DND-41 (cell line): ENCODE results near the gene CRTAP.
"Not testable (repeated sequence)": the region's sequence is repeated elsewhere in the genome, so short reads cannot be mapped to it uniquely, and the experiment has no call there.

Experiments used
- ATAC-seq: fragments of 200-7000 bp; cut with Tn5 transposase; 3 replicates; pipeline ENCODE4 v1.9.1; 2021; ENCODE audit warnings: low read depth; ENCODE audit not compliant: insufficient read depth
- DNase-seq: peaks from one replicate; pipeline ENCODE4 v3.0.0-alpha.2; 2020
- H2AFZ ChIP-seq: 2 replicates; pipeline ENCODE4 v1.6.0; 2012; ENCODE audit warnings: low read depth, low read length
- H3K27ac ChIP-seq: 2 replicates; pipeline ENCODE4 v1.5.1; 2012; ENCODE audit warnings: low read length, inconsistent platforms
- H3K27me3 ChIP-seq: fragments of 200-600 bp; sonication (generic); 2 replicates; pipeline ENCODE4 v1.6.0; 2012; ENCODE audit warnings: low read length, mild to moderate bottlenecking, inconsistent platforms; ENCODE audit not compliant: insufficient read depth, poor library complexity
- H3K36me3 ChIP-seq: 2 replicates; pipeline ENCODE4 v1.5.1; 2012; ENCODE audit warnings: low read length, inconsistent platforms; ENCODE audit not compliant: insufficient read depth
- H3K4me1 ChIP-seq: 2 replicates; pipeline ENCODE4 v1.5.1; 2012; ENCODE audit warnings: mild to moderate bottlenecking, low read length; ENCODE audit not compliant: insufficient read depth
- H3K4me2 ChIP-seq: 2 replicates; pipeline ENCODE4 v1.6.0; 2012; ENCODE audit warnings: mild to moderate bottlenecking, moderate library complexity, low read length, inconsistent platforms; ENCODE audit not compliant: insufficient read depth
- H3K4me3 ChIP-seq, 2 experiments: fragments of 200-600 bp in 1 of 2; shearing (Covaris generic) in 1 of 2; 2 replicates each; pipeline ENCODE4 v1.5.1; 2012 to 2016; ENCODE audit warnings: inconsistent platforms in 2 of 2, low read length in 2 of 2, mild to moderate bottlenecking in 2 of 2, low read depth in 1 of 2, moderate library complexity in 1 of 2
- H3K79me2 ChIP-seq: 2 replicates; pipeline ENCODE4 v1.6.0; 2012; ENCODE audit warnings: low read length, inconsistent platforms; ENCODE audit not compliant: insufficient read depth
- H3K9ac ChIP-seq: 2 replicates; pipeline ENCODE4 v1.6.0; 2012; ENCODE audit warnings: low read depth, mild to moderate bottlenecking, inconsistent platforms, low read length, moderate library complexity
- H3K9me3 ChIP-seq: 2 replicates; pipeline ENCODE4 v1.5.1; 2012; ENCODE audit warnings: low read length, moderate library complexity, mild to moderate bottlenecking, inconsistent platforms; ENCODE audit not compliant: insufficient read depth, severe bottlenecking
- H4K20me1 ChIP-seq: 2 replicates; pipeline ENCODE4 v1.6.0; 2012; ENCODE audit warnings: low read length; ENCODE audit not compliant: insufficient read depth
- EZH2 ChIP-seq: IDR thresholded peaks from 3 replicates; pipeline ENCODE4 v1.6.1; 2012; ENCODE audit warnings: borderline replicate concordance, low read depth, mild to moderate bottlenecking, moderate library complexity, low read length, inconsistent platforms; ENCODE audit not compliant: severe bottlenecking
- TF ChIP-seq, protein P1 (sequence below): IDR thresholded peaks from 2 replicates; pipeline ENCODE4 v1.5.1; 2012; ENCODE audit warnings: borderline replicate concordance, low read length, moderate library complexity, mild to moderate bottlenecking; ENCODE audit not compliant: poor library complexity, severe bottlenecking; ENCODE audit errors: extremely low read depth

CRTAP gene

DNA sequence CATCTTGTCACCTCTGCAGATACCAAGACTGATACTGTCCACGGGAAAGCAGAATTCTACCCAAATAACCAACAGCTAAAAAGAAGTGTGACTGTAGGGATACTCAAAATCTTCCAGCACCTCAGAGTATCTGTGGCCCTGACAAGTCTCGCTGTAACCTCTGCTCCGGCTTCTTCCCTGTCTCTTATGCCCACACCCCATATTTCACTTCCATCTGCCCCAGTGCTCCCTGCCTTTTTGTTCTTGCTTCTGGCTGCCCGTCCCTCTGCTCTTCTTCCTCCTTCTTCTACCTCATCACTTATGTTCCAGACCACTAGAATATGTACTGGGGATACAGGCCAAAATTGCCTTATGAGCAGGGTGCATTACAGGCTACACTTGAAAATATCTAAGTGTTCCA lies 45.4 kb downstream of the CRTAP start:
- Histone ChIP-seq H4K20me1 (no peaks in the 10 kb centered on the region), H3K79me2 (no peaks in the 10 kb centered on the region), H3K4me3 (no peak overlapping the region)

DNA sequence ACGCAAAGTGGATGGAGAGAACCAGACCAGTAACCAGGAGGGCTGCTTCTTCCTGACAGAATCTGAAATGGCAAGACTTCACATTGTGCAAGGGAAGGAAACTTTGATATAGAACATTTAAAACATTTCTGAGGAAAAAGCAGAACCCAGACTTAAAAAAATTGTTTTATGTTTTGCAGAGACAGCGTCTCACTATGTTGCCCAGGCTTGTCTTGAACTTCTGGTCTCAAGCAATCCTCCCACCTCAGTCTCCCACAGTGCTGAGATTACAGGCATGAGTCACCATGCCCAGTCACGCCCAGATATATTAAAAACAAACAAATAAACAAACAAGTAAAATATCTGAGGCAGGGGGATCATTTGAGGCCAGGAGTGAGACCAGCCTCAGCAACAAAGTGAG lies 46.2 kb downstream of the CRTAP start:
- ATAC-seq (no peak), DNase-seq (no peak)
- no peaks in the 10 kb centered on the region for H4K20me1 ChIP-seq
- no peaks in the 10 kb centered on the region for H3K27me3 ChIP-seq
- H3K27ac ChIP-seq, result no peak overlapping the region
- no peaks in the 10 kb centered on the region for H3K36me3 ChIP-seq
- no peak overlapping the region for H3K4me3 ChIP-seq
- TF ChIP-seq EZH2, result no peak
- TF ChIP-seq, protein P1, sequence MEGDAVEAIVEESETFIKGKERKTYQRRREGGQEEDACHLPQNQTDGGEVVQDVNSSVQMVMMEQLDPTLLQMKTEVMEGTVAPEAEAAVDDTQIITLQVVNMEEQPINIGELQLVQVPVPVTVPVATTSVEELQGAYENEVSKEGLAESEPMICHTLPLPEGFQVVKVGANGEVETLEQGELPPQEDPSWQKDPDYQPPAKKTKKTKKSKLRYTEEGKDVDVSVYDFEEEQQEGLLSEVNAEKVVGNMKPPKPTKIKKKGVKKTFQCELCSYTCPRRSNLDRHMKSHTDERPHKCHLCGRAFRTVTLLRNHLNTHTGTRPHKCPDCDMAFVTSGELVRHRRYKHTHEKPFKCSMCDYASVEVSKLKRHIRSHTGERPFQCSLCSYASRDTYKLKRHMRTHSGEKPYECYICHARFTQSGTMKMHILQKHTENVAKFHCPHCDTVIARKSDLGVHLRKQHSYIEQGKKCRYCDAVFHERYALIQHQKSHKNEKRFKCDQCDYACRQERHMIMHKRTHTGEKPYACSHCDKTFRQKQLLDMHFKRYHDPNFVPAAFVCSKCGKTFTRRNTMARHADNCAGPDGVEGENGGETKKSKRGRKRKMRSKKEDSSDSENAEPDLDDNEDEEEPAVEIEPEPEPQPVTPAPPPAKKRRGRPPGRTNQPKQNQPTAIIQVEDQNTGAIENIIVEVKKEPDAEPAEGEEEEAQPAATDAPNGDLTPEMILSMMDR, result no peak
- H2AFZ ChIP-seq, result no peak overlapping the region
- no peaks in the 10 kb centered on the region for H3K4me1 ChIP-seq
- no peak overlapping the region for H3K4me2 ChIP-seq
- H3K79me2 ChIP-seq, result no peaks in the 10 kb centered on the region
- H3K9me3 ChIP-seq, result no peaks in the 10 kb centered on the region
- no peak overlapping the region for H3K9ac ChIP-seq

More for the DNA sequence above, 45.4 kb downstream of the CRTAP start:
- no peaks in the 10 kb centered on the region for H3K36me3 ChIP-seq
- no peak overlapping the region for H3K27ac ChIP-seq
- no peak overlapping the region for H3K4me2 ChIP-seq
- H3K27me3 ChIP-seq, result no peaks in the 10 kb centered on the region
- H2AFZ ChIP-seq, result no peak overlapping the region
- H3K4me1 ChIP-seq, result no peaks in the 10 kb centered on the region
- H3K9ac ChIP-seq, result no peak overlapping the region
- H3K9me3 ChIP-seq, result no peaks in the 10 kb centered on the region
- TF ChIP-seq, protein P1, result no peak
- TF ChIP-seq EZH2, result no peak
- ATAC-seq, result no peak
- DNase-seq, result no peak

DNA sequence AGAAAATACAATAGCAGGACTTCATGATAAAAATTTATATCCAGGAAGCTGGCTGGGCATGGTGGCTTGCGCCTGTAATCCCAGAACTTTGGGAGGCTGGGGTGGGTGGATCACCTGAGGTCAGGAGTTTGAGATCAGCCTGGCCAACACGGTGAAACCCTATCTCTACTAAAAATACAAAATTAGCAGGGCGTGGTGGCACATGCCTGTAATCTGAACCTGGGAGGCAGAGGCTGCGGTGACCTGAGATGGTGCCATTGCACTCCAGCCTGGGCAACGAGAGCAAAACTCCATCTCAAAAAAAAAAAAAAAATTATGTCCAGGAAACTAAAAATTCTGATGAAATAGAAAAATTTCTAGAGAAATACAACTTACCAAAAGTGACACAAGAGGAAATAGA lies 48.8 kb downstream of the CRTAP start:
- not testable (repeated sequence) for H2AFZ ChIP-seq, H4K20me1 ChIP-seq, H3K36me3 ChIP-seq, ATAC-seq, H3K9me3 ChIP-seq, H3K27ac ChIP-seq, H3K4me1 ChIP-seq, H3K4me2 ChIP-seq, DNase-seq, H3K9ac ChIP-seq, H3K27me3 ChIP-seq, H3K79me2 ChIP-seq, H3K4me3 ChIP-seq

DNA sequence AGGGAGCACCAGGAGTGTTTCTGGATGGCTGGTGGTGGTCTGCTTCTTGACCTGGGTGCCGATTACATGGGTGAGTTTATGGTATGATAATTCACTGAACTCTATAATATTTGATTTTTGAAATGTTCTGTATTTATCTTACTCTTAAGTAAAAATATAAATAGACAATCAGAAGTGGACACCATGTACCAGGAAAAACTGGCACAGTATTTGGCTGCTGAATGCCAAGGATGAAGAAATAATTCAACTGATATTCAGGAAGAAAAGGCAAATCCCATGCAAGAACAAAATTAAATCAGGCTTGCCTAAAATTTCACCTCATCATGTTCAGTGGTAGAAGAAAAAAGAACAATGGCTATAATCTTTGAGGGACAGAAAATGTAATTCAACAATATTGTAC lies 51.6 kb downstream of the CRTAP start:
- ATAC-seq, result no peak
- no peak overlapping the region for H3K4me2 ChIP-seq
- no peak for TF ChIP-seq EZH2
- TF ChIP-seq, protein P1, result no peak

More for the DNA sequence above, 51.6 kb downstream of the CRTAP start:
- no peaks in the 10 kb centered on the region for H3K4me1 ChIP-seq
- H2AFZ ChIP-seq, result no peak overlapping the region
- no peak overlapping the region for H3K4me3 ChIP-seq
- no peaks in the 10 kb centered on the region for H3K9me3 ChIP-seq
- H3K36me3 ChIP-seq, result no peaks in the 10 kb centered on the region
- H3K79me2 ChIP-seq, result no peaks in the 10 kb centered on the region
- H3K9ac ChIP-seq, result no peak overlapping the region
- no peaks in the 10 kb centered on the region for H4K20me1 ChIP-seq
- DNase-seq, result no peak
- no peak overlapping the region for H3K27ac ChIP-seq
- no peaks in the 10 kb centered on the region for H3K27me3 ChIP-seq
